ENCODE results near the gene MICALL2.

MICALL2 gene

GRCh38 chr7:1432411-1433082, 26.7 kb downstream of the MICALL2 start:
- TF ChIP-seq CTCF (IDR thresholded peaks at IDR 0.05; ENCODE audit: low read depth, low read length, missing control alignments), result peak; percentile 98
- in situ Hi-C loops (cut with HindIII; ENCODE audit: low sequenced_read_pairs), result no loop called here
- no peak overlapping the region for H3K4me3 ChIP-seq (ENCODE audit: low read depth, low read length)
- no peak for DNase-seq (ENCODE audit: low read depth)

GRCh38 chr7:1431634-1432380, 27.5 kb downstream of the MICALL2 start:
- DNase-seq (ENCODE audit: low read depth), result no peak
- in situ Hi-C loops (cut with HindIII; ENCODE audit: low sequenced_read_pairs), result no loop called here
- TF ChIP-seq CTCF (IDR thresholded peaks at IDR 0.05; ENCODE audit: low read depth, low read length, missing control alignments), result no peak
- H3K4me3 ChIP-seq (ENCODE audit: low read depth, low read length), result no peak overlapping the region

GRCh38 chr7:1431226-1431625, 28.0 kb downstream of the MICALL2 start:
- TF ChIP-seq CTCF (IDR thresholded peaks at IDR 0.05; ENCODE audit: low read depth, low read length, missing control alignments), result no peak
- no peak overlapping the region for H3K4me3 ChIP-seq (ENCODE audit: low read depth, low read length)
- in situ Hi-C loops (cut with HindIII; ENCODE audit: low sequenced_read_pairs), result no loop called here
- DNase-seq (ENCODE audit: low read depth), result no peak

GRCh38 chr7:1430056-1430845, 29.0 kb downstream of the MICALL2 start:
- TF ChIP-seq CTCF (IDR thresholded peaks at IDR 0.05; ENCODE audit: low read depth, low read length, missing control alignments), result no peak
- in situ Hi-C loops (cut with HindIII; ENCODE audit: low sequenced_read_pairs), result no loop called here
- DNase-seq (ENCODE audit: low read depth), result no peak
- no peak overlapping the region for H3K4me3 ChIP-seq (ENCODE audit: low read depth, low read length)

- no peak for DNase-seq (ENCODE audit: low read depth)
- no peak for TF ChIP-seq CTCF (IDR thresholded peaks at IDR 0.05; ENCODE audit: low read depth, low read length, missing control alignments)
- H3K4me3 ChIP-seq (ENCODE audit: low read depth, low read length), result no peak overlapping the region
- in situ Hi-C loops (cut with HindIII; ENCODE audit: low sequenced_read_pairs), result no loop called here
Measured at GRCh38 chr7:1428941-1429501, 30.2 kb downstream of the MICALL2 start.

GRCh38 chr7:1427064-1427657, 32.1 kb downstream of the MICALL2 start:
- TF ChIP-seq CTCF (IDR thresholded peaks at IDR 0.05; ENCODE audit: low read depth, low read length, missing control alignments), result no peak
- in situ Hi-C loops (cut with HindIII; ENCODE audit: low sequenced_read_pairs), result no loop called here
- no peak for DNase-seq (ENCODE audit: low read depth)
- H3K4me3 ChIP-seq (ENCODE audit: low read depth, low read length), result no peak overlapping the region

All from astrocyte of the cerebellum (primary cell).